Mesenchymal stem cell (in vitro differentiated cells and primary cell): ENCODE results near the gene MACROD2.

Experiments
- DNase-seq: peaks from one replicate; pipeline ENCODE4 v3.0.0-alpha.2; 2013
- H2AFZ ChIP-seq: one replicate; pipeline ENCODE4 v1.6.1; 2013; ENCODE audit warnings: low read depth, mild to moderate bottlenecking, control low read depth, inconsistent platforms, low read length, moderate library complexity
- H2AK5ac ChIP-seq: 2 replicates; pipeline ENCODE4 v1.6.1; 2013; ENCODE audit warnings: low read length, moderate library complexity, mild to moderate bottlenecking, inconsistent platforms; ENCODE audit not compliant: severe bottlenecking
- H2BK120ac ChIP-seq: one replicate; pipeline ENCODE4 v1.6.1; 2013; ENCODE audit warnings: low read depth, mild to moderate bottlenecking, inconsistent platforms, low read length, moderate library complexity
- H2BK12ac ChIP-seq, 2 experiments: one replicate each; pipeline ENCODE4 v1.6.1; 2013; ENCODE audit warnings: inconsistent platforms in 2 of 2, low read length in 2 of 2, mild to moderate bottlenecking in 2 of 2, moderate library complexity in 2 of 2, control low read depth in 1 of 2
- H2BK15ac ChIP-seq: one replicate; pipeline ENCODE4 v1.6.1; 2013; ENCODE audit warnings: mild to moderate bottlenecking, low read depth, inconsistent platforms; ENCODE audit not compliant: poor library complexity, severe bottlenecking
- H2BK5ac ChIP-seq: 2 replicates; pipeline ENCODE4 v1.6.1; 2013; ENCODE audit warnings: low read depth, mild to moderate bottlenecking, low read length, control low read depth, inconsistent platforms; ENCODE audit not compliant: poor library complexity, severe bottlenecking
- H3K14ac ChIP-seq, 2 experiments: one replicate each; pipeline ENCODE4 v1.6.1; 2013; ENCODE audit warnings: inconsistent platforms in 2 of 2, low read length in 2 of 2, control low read depth in 1 of 2, mild to moderate bottlenecking in 1 of 2, moderate library complexity in 1 of 2
- H3K18ac ChIP-seq, 2 experiments: one replicate each; pipeline ENCODE4 v1.6.1; 2013; ENCODE audit warnings: inconsistent platforms in 2 of 2, low read length in 2 of 2, control low read depth in 1 of 2, low read depth in 1 of 2, mild to moderate bottlenecking in 1 of 2
- H3K23ac ChIP-seq, 2 experiments: one replicate each; pipeline ENCODE4 v1.6.1; 2013; ENCODE audit warnings: inconsistent platforms in 2 of 2, low read length in 2 of 2, mild to moderate bottlenecking in 2 of 2, moderate library complexity in 2 of 2, control low read depth in 1 of 2
- H3K27ac ChIP-seq: 2 replicates; pipeline ENCODE4 v1.5.1; 2013; ENCODE audit warnings: mild to moderate bottlenecking, moderate library complexity, low read length, control low read depth, inconsistent platforms; ENCODE audit not compliant: poor library complexity, severe bottlenecking
- H3K27me3 ChIP-seq, 2 experiments: 2 replicates each; pipeline versions ENCODE4 v1.6.1 to v1.7.0; 2013; ENCODE audit warnings: low read length in 2 of 2, mild to moderate bottlenecking in 2 of 2, moderate library complexity in 2 of 2, control low read depth in 1 of 2, inconsistent platforms in 1 of 2; ENCODE audit not compliant: control insufficient read depth in 1 of 2, insufficient read depth in 1 of 2
- H3K36me3 ChIP-seq, 2 experiments: 2 replicates each; pipeline versions ENCODE4 v1.6.1 to v1.7.0; 2013; ENCODE audit warnings: low read length in 2 of 2, control low read depth in 1 of 2, inconsistent platforms in 1 of 2, low read depth in 1 of 2, mild to moderate bottlenecking in 1 of 2; ENCODE audit not compliant: insufficient read depth in 2 of 2, control insufficient read depth in 1 of 2
- H3K4ac ChIP-seq, 2 experiments: one replicate each; pipeline ENCODE4 v1.6.1; 2013; ENCODE audit warnings: inconsistent platforms in 2 of 2, low read length in 2 of 2, mild to moderate bottlenecking in 2 of 2, moderate library complexity in 2 of 2, control low read depth in 1 of 2, low read depth in 1 of 2
- H3K4me1 ChIP-seq: 2 replicates; pipeline ENCODE4 v1.6.1; 2013; ENCODE audit warnings: low read depth, low read length, control low read depth; ENCODE audit not compliant: control insufficient read depth, insufficient read depth
- H3K4me2 ChIP-seq: 2 replicates; pipeline ENCODE4 v1.6.1; 2013; ENCODE audit warnings: low read length, mild to moderate bottlenecking, inconsistent platforms; ENCODE audit not compliant: poor library complexity, severe bottlenecking
- H3K4me3 ChIP-seq, 2 experiments: 2 replicates each; pipeline versions ENCODE4 v1.5.1 to v1.7.0; 2013; ENCODE audit warnings: low read length in 2 of 2, mild to moderate bottlenecking in 2 of 2, control low read depth in 1 of 2, low read depth in 1 of 2; ENCODE audit not compliant: insufficient read depth in 1 of 2
- H3K79me1 ChIP-seq: replicated peaks from 2 replicates; pipeline ENCODE4 v1.6.1; 2013; ENCODE audit warnings: mild to moderate bottlenecking, control low read depth, low read length, inconsistent platforms; ENCODE audit not compliant: poor library complexity, severe bottlenecking
- H3K9ac ChIP-seq: 2 replicates; pipeline ENCODE4 v1.7.0; 2013; ENCODE audit warnings: mild to moderate bottlenecking, low read length, moderate library complexity
- H3K9me3 ChIP-seq: 2 replicates; pipeline ENCODE4 v1.7.0; 2013; ENCODE audit warnings: mild to moderate bottlenecking, low read length; ENCODE audit not compliant: control insufficient read depth
- H4K8ac ChIP-seq: one replicate; pipeline ENCODE4 v1.6.1; 2013; ENCODE audit warnings: inconsistent platforms, mild to moderate bottlenecking, low read length, moderate library complexity
- H4K91ac ChIP-seq: one replicate; pipeline ENCODE4 v1.6.1; 2013; ENCODE audit warnings: mild to moderate bottlenecking, low read length, inconsistent platforms
- WGBS: methylation state at CpG from one replicate; pipeline ENCODE4 v1.1.7; 2013; ENCODE audit warnings: mixed read lengths; 5-methylcytosine and 5-hydroxymethylcytosine counted together

Gene MACROD2

DNA sequence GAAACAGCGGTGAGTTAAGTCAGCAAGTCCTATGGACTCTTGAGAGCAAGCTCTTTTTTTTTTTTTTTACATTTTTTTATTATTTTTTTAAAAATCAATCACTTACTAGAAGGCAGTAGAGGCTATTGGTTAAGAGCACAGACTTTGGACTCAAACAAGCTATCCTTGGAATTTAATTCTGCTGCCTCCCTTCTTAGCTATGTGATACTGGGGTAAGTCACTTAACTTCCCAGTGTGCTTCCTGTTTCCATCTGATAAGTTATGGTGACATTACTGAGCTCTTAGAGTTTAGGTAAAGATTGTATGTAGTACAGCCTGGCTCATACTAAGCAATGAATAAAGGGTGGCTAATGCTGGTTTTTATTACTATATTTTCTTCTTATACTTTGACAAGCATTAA lies 1112.6 kb downstream of the MACROD2 start:
- no peak overlapping the region for H3K4me3 ChIP-seq
- no peak overlapping the region for H3K4ac ChIP-seq
- no peak overlapping the region for H4K91ac ChIP-seq
- no peak overlapping the region for H3K18ac ChIP-seq
- no peak overlapping the region for H2AK5ac ChIP-seq
- H3K27ac ChIP-seq, result no peak overlapping the region
- no peak overlapping the region for H3K23ac ChIP-seq
- H3K79me1 ChIP-seq, result no peaks in the 10 kb centered on the region
- H4K8ac ChIP-seq, result no peak overlapping the region
- no peak overlapping the region for H2BK5ac ChIP-seq
- no peak overlapping the region for H2BK12ac ChIP-seq
- no peaks in the 10 kb centered on the region for H3K27me3 ChIP-seq
- H3K4me2 ChIP-seq, result no peak overlapping the region
- no peak overlapping the region for H2BK15ac ChIP-seq
- no peaks in the 10 kb centered on the region for H3K9me3 ChIP-seq
- no peak overlapping the region for H2AFZ ChIP-seq
- H3K36me3 ChIP-seq, result no peaks in the 10 kb centered on the region
- no peaks in the 10 kb centered on the region for H3K4me1 ChIP-seq
- H2BK120ac ChIP-seq, result no peak overlapping the region
- no peak overlapping the region for H3K14ac ChIP-seq
- DNase-seq, result no peak
- no CpG with 5 or more reads among the region's 1 CpG for WGBS
- no peak overlapping the region for H3K9ac ChIP-seq

DNA sequence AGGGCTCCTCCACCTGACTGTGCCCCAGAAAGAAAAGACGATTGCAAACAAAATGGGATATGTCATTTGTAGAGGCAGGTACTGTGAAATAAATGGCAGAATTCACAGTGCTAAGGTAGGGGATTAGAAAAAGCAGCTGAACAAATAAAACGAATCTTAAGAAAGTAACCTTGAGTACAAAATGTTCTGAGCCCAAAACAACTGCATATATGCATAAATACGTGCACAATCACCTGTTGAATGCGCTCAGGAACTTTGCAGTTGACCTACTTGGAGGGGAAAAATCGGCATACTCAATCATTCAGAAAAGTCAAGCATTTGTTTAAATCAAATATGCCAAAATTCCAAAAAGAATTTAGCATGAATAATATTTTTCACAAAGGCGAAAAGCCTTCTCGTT lies 1114.2 kb downstream of the MACROD2 start:
- Histone ChIP-seq H3K36me3 (no peaks in the 10 kb centered on the region), H3K27ac (no peak overlapping the region), H2AFZ (no peak overlapping the region), H3K4ac (no peak overlapping the region), H4K8ac (no peak overlapping the region), H3K23ac (no peak overlapping the region), H2AK5ac (no peak overlapping the region), H3K27me3 (no peaks in the 10 kb centered on the region), H3K4me2 (no peak overlapping the region), H4K91ac (no peak overlapping the region), H3K9me3 (no peaks in the 10 kb centered on the region), H2BK15ac (no peak overlapping the region), H2BK12ac (no peak overlapping the region), H3K79me1 (no peaks in the 10 kb centered on the region), H3K14ac (no peak overlapping the region), H3K9ac (no peak overlapping the region), H2BK120ac (no peak overlapping the region), H3K4me3 (no peak overlapping the region), H2BK5ac (no peak overlapping the region), H3K4me1 (no peaks in the 10 kb centered on the region), H3K18ac (no peak overlapping the region)
- DNase-seq, result no peak
- 88% methylated on average over 7 of the region's 7 CpGs for WGBS

DNA sequence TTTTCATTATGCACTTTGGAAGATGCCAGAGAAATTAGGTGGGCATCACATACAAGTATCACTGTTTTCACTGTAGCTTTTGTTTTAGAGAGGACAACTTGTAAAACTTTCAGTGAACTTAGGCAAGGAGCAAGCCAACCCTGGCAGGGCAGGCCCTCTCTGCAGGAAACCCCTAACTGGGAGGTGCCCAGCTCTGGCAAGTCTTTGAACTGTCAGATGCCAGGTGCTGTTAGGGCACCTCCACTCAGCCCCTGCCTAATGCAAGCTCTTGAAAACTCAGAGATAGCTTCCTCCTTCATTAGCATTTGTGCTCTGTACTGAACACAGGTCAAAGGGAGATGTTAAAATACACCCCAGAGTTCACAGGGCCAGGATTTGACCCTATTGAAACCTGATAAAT lies 1116.3 kb downstream of the MACROD2 start:
- no peaks in the 10 kb centered on the region for H3K79me1 ChIP-seq

DNA sequence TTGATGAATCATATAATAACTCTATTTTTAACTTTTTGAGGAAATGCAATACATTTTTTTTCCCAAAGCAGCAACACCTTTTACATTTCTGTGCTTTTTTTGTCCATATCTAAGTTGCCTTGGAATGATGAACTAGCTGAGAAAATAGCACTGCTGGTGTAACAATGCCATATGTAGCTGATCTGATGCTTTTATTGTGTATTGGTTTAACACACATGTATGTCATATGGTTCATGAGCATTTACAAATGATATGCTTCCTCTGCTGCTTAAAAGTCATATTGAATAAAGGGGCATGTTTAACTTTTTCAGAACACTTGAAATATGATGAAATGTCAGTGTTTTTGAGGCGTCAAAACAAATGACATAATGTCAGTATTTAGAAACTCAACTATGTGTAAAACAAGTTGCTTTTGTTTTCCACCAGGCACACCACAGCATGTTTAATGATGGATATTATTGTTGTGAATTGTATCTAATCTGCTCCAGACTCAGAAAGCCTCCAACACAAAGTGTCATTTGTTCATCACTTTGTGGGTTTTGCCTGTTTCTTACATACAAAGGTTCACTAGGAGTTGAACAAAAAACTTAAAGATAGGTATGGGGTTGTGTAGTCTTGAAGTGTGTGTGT lies 1117.9 kb downstream of the MACROD2 start:
- no peak overlapping the region for H3K9ac ChIP-seq
- H3K27me3 ChIP-seq, result no peaks in the 10 kb centered on the region
- H4K8ac ChIP-seq, result no peak overlapping the region
- H3K4me3 ChIP-seq, result no peak overlapping the region
- no peaks in the 10 kb centered on the region for H3K79me1 ChIP-seq
- no peaks in the 10 kb centered on the region for H3K9me3 ChIP-seq
- no peak overlapping the region for H2AK5ac ChIP-seq
- WGBS, result no CpG with 5 or more reads among the region's 1 CpG
- no peaks in the 10 kb centered on the region for H3K36me3 ChIP-seq
- no peak for DNase-seq
- no peak overlapping the region for H3K27ac ChIP-seq
- H3K23ac ChIP-seq, result no peak overlapping the region
- H3K4me2 ChIP-seq, result no peak overlapping the region
- H2AFZ ChIP-seq, result no peak overlapping the region
- no peak overlapping the region for H4K91ac ChIP-seq
- no peak overlapping the region for H2BK5ac ChIP-seq
- no peaks in the 10 kb centered on the region for H3K4me1 ChIP-seq
- H3K4ac ChIP-seq, result no peak overlapping the region
- H2BK15ac ChIP-seq, result no peak overlapping the region
- H2BK120ac ChIP-seq, result no peak overlapping the region
- no peak overlapping the region for H3K14ac ChIP-seq
- H3K18ac ChIP-seq, result no peak overlapping the region
- no peak overlapping the region for H2BK12ac ChIP-seq

More for the DNA sequence above, 1116.3 kb downstream of the MACROD2 start:
- Histone ChIP-seq H3K27me3 (no peaks in the 10 kb centered on the region), H3K4me2 (no peak overlapping the region), H3K18ac (no peak overlapping the region), H4K8ac (no peak overlapping the region), H3K27ac (no peak overlapping the region), H3K9me3 (no peaks in the 10 kb centered on the region), H3K4me1 (no peaks in the 10 kb centered on the region), H3K36me3 (no peaks in the 10 kb centered on the region), H4K91ac (no peak overlapping the region), H3K4me3 (no peak overlapping the region), H3K14ac (no peak overlapping the region), H3K4ac (no peak overlapping the region), H2AFZ (no peak overlapping the region), H2BK120ac (no peak overlapping the region), H3K23ac (no peak overlapping the region), H2BK12ac (no peak overlapping the region), H2AK5ac (no peak overlapping the region), H3K9ac (no peak overlapping the region), H2BK15ac (no peak overlapping the region), H2BK5ac (no peak overlapping the region)
- no peak for DNase-seq
